HT1080 (cell line): ENCODE measurements around the gene HIVEP2. TPM values are rescaled to one million over a fixed set of nuclear protein-coding genes. Genes with fewer than 3 reads are reported as not detected.
A peak's percentile ranks its signal among the peaks of the same experiment; 100 is the strongest.

Source experiments
- DNase-seq: peaks from one replicate; pipeline ENCODE4 v3.0.0-alpha.2; 2015; ENCODE audit warnings: low read depth
- total RNA-seq: library from RNA; depleted of rRNA; stranded (reverse); fragments of >200 nt; shearing (Covaris generic); gene quantifications from 2 replicates; pipeline ENCODE4 v1.2.3, GENCODE V29; 2014

Gene HIVEP2
- total RNA-seq, 1 experiment from 2014 or later: 7.0 TPM

GRCh38 chr6:142893088-142893487 is 51.9 kb downstream of the HIVEP2 start:
- DNase-seq: peak; percentile 56

GRCh38 chr6:142892254-142893021 is 52.5 kb downstream of the HIVEP2 start:
- DNase-seq: no peak

GRCh38 chr6:142891454-142891853 is 53.5 kb downstream of the HIVEP2 start:
- DNase-seq: no peak

DNA sequence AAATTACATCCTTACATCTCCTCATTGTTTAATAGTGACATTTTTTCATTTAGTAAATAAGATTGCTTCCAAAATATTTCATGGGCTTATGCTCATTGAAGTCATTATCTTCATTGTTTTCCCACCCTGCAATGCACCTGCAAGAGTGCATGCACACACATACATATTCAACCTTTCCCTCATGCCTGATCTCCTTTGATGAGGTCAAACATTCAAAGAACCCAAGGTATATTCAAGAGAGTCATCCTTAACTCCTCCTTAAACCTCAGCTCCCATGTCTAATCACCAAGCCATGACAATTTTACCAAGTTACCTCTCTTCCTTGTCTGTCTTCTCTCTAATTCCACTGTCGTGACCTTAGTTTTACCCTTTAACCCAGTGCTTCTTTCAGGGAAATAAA is 56.5 kb downstream of the HIVEP2 start:
- no peak for DNase-seq

DNA sequence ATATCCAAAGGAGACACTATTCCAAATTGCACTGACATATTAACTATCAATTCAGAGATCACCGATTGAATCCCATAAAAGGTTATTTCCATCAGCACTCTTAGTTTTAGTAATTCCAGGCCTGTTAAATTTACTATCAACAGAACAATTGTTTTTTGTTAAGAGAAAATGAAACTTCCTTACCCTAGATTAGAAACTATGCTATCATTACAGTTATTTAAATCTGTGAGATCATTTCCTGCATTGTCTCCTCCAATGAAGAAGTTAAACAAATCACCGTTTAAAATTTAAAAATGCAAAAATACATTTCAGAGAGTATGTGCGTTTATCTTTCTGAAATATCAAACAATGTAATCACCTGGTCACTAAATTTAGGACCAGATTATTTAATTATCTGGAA is 57.5 kb downstream of the HIVEP2 start:
- DNase-seq: no peak

GRCh38 chr6:142886431-142887170 is 58.4 kb downstream of the HIVEP2 start:
- DNase-seq: peak; percentile 40

- peak; percentile 98 for DNase-seq
Measured at GRCh38 chr6:142885182-142885867, 59.7 kb downstream of the HIVEP2 start.

- no peak for DNase-seq
Measured at GRCh38 chr6:142884214-142885035, 60.6 kb downstream of the HIVEP2 start.

GRCh38 chr6:142883011-142883410 is 62.0 kb downstream of the HIVEP2 start:
- DNase-seq: no peak

DNA sequence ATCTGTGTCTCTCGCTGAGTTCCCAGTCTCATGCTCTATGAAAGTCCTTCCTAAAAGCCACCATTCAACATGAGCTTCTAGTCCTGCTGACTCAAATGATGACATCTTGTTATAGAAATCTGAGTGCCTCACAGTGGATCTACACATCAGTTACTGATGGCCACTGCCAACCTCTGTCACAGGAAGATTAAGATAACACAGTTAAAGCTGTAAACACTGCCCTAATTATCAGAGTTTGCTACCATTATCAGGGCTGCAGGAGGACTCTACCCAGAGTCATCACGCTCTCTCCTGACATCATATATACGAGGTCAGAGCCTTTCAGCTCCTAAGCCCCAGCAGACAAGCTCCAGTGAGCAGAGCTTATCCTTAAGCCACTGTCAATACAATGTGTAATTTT is 63.2 kb downstream of the HIVEP2 start:
- no peak for DNase-seq

DNA sequence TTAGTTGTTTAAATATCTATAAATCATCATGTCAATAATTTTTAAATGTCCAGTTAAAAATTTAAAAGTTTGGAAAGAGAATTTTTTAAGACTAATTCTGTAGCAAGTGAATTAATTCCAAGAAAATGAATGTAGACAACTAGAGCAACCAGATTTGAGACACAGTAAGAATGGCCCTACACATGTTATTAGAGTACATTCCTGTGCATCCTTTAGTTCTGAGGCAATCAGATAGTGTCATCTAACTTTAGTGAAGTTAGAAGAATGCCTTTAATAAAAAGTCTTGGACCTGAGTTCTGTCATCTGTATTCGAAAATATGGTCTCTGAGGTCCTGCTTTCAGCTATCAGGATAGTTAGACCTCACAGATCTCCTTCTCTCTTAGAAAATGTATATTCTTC is 63.7 kb downstream of the HIVEP2 start:
- no peak for DNase-seq

DNA sequence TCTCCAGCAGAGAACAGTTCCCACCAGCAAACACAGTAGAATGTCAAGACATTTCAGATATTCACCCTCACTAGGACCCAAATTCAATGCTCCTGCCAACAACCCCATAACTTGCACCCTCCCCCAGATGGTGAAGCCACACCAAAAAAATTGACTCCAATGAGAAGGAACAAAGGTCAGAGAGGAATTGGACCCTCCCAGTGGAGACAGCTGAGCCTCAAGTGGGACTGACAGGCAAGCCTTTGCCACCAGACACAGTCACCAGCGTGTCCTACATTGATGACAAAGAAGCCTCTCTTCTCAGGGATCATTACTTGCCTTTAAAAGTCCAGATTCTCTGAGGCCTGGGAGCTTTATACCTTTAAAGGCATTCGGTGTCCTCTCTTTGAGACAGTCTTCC is 64.8 kb downstream of the HIVEP2 start:
- DNase-seq: no peak

GRCh38 chr6:142879527-142879926 is 65.4 kb downstream of the HIVEP2 start:
- no peak for DNase-seq

- DNase-seq: no peak
Measured at GRCh38 chr6:142879076-142879475, 65.9 kb downstream of the HIVEP2 start.

GRCh38 chr6:142878407-142878806 is 66.6 kb downstream of the HIVEP2 start:
- no peak for DNase-seq

DNA sequence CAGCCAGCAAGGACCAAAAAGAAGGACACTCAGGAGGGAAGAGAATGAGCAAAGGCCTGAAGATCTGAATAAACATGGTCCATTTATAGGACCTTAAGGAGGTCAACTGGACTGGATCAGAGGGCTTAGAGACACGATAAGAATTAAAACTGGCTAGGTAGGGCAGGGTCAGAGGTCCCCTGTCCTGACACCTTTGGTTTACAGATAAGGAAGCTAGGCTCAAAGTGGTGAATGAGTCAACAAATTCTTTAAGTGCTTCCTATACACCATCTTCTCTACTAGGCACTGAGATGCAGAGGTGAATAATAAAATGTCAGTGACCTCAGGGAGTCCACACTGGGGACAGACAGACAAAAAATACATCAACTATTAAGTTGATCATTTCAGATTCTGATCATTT is 70.3 kb downstream of the HIVEP2 start:
- peak; percentile 20 for DNase-seq

DNA sequence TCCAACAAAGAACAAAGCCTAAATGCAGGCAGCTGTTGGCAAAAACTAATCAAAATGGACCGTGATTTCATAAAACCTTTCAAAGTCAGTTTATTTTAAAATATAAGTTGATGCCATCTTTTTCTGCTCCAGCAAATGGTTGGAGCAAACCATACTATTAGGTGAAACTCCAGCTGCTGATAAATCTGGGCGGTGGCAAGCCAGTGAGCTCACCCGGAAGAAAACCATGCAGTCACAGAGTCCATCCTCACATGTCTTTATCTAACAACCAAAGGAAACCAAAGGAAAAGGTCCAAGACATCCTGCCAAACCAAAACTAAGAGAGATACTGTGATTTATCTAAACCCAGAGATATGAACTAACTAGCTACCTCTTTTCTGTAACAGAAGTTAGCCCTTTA is 72.6 kb downstream of the HIVEP2 start:
- DNase-seq: peak; percentile 64

- peak; percentile 96 for DNase-seq
Measured at GRCh38 chr6:142871910-142872331, 73.1 kb downstream of the HIVEP2 start.

- no peak for DNase-seq
Measured at GRCh38 chr6:142870787-142871415, 74.1 kb downstream of the HIVEP2 start.

GRCh38 chr6:142868917-142869316 is 76.1 kb downstream of the HIVEP2 start:
- no peak for DNase-seq
